ENCODE results near the gene PLEKHF1.

DNA sequence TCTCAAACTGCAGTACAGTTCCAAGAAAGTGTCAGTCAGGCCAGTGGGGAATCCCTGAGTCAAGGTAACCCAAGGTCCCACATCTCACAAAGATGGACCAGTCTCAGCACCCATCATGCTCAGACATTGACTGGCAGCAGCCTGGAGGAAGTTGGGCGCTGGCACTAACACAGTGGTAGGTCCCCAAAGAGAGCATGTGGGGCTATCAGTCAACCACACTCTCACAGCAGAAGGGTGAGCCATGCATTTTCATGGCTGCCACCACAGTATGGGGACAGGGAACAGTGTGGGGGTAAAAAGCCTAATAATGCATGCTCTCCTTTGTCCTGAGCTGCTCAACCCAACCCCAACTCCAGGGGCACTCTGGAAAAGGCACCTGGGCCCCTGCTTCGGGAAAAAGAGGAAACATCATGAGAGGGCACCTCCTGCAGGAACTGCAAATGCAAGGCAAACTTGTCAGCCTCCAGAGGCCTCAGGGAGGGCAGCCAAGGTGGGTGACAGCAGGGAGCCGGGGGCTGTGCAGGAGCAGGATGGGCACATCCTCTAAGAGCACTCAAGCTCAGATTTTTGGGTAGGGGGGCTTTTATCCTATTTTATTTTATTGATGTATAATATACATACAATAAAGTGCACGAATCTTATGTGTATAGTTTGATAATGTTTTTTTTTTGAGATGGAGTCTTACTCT, 9.5 kb upstream of the PLEKHF1 start:
- TF ChIP-seq EZH2 (IDR thresholded peaks at IDR 0.05; ENCODE audit: insufficient read depth, poor library complexity, severe bottlenecking) (no peak), EZH2phosphoT487 (IDR thresholded peaks at IDR 0.05; ENCODE audit: insufficient read depth, low read depth) (no peak)

Data from GM23248 (cell line).